Nephron (organoid): ENCODE measurements around the gene SLC10A2.

Experiments used
- H3K27ac Mint-ChIP-seq, 3 experiments: 2 replicates each; pipeline ENCODE4 v1.8.0; 2020; ENCODE audit warnings: mixed read lengths in 3 of 3, mild to moderate bottlenecking in 2 of 3, moderate library complexity in 1 of 3
- H3K27me3 Mint-ChIP-seq: 2 replicates; pipeline ENCODE4 v1.8.0; 2021; ENCODE audit warnings: low read depth, mild to moderate bottlenecking, moderate library complexity, mixed read lengths
- H3K36me3 Mint-ChIP-seq: 2 replicates; pipeline ENCODE4 v1.8.0; 2020; ENCODE audit warnings: low read depth, mixed read lengths
- H3K4me1 Mint-ChIP-seq: 2 replicates; pipeline ENCODE4 v1.8.0; 2020; ENCODE audit warnings: mixed read lengths
- H3K4me3 Mint-ChIP-seq, 3 experiments: 2 replicates each; pipeline ENCODE4 v1.8.0; 2020; ENCODE audit warnings: mild to moderate bottlenecking in 3 of 3, mixed read lengths in 3 of 3, moderate library complexity in 2 of 3
- H3K9me3 Mint-ChIP-seq: 2 replicates; pipeline ENCODE4 v1.8.0; 2020; ENCODE audit warnings: mixed read lengths
- CTCF ChIP-seq, 3 experiments: fragments of 200-600 bp; sonication (generic); IDR thresholded peaks; one replicate each; pipeline ENCODE4 v1.5.0; 2021; ENCODE audit warnings: antibody characterized with exemption in 3 of 3; ENCODE audit not compliant: unreplicated experiment in 3 of 3

The SLC10A2 gene

DNA sequence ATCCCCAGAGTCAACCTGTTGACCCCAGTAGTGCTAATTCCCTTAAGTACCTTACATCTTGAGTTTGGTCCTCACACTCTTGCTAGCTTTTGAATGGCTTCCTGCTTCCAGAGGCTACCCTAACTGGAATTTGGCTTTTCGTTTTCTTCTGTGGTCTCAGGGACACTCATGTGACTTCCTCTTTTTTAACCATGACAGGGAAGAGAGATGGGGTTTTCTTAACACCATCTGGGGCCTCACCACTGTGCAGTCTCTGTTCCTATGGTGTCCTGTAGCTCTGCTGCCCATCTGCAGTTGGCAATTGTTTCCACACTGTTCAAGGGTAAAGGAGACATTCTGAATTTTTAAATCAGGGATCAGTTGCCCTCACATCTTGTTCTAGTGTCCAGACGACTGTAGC is 66.7 kb downstream of the SLC10A2 start:
- TF ChIP-seq CTCF (IDR thresholded peaks at IDR 0.05; ENCODE audit: unreplicated experiment in 3 of 3) = no peak
- Mint-ChIP-seq H3K9me3 (peaks cover 17% of the 10 kb centered on the region), H3K27ac (no peak overlapping the region), H3K4me1 (peaks cover 1% of the 10 kb centered on the region), H3K36me3 (peaks cover 4% of the 10 kb centered on the region), H3K27me3 (no peaks in the 10 kb centered on the region), H3K4me3 (no peak overlapping the region)
